CD4-positive, alpha-beta T cell treated with Interleukin-15 for 4 hours (primary cell): ENCODE measurements around the gene LGALS7.
A peak's percentile ranks its signal among the peaks of the same experiment; 100 is the strongest.
"Not testable (repeated sequence)": the region's sequence is repeated elsewhere in the genome, so short reads cannot be mapped to it uniquely, and the experiment has no call there.

Experiments
- DNase-seq: peaks from one replicate; pipeline ENCODE4 v3.0.0-alpha.2; 2020; ENCODE audit warnings: low spot score

LGALS7 gene

DNA sequence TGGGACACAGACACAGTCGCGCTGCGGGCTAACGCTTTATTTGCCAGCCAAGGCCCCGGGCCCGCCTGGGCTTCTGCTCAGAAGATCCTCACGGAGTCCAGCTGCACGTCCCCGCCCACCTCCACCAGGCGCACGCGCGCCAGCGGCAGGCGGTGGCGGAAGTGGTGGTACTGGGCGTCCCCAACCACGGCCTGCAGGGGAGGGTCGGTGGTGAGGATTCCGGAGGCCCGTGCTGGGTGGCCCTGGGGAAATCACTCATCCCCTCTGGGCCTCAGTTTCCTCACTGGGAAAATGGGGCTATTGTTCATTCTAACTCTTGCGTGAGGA lies 2.4 kb downstream of the LGALS7 start:
- DNase-seq, result not testable (repeated sequence)

- not testable (repeated sequence) for DNase-seq
These were observed 2.9 kb downstream of the LGALS7 start for GRCh38 chr19:38770228-38770948.

DNA sequence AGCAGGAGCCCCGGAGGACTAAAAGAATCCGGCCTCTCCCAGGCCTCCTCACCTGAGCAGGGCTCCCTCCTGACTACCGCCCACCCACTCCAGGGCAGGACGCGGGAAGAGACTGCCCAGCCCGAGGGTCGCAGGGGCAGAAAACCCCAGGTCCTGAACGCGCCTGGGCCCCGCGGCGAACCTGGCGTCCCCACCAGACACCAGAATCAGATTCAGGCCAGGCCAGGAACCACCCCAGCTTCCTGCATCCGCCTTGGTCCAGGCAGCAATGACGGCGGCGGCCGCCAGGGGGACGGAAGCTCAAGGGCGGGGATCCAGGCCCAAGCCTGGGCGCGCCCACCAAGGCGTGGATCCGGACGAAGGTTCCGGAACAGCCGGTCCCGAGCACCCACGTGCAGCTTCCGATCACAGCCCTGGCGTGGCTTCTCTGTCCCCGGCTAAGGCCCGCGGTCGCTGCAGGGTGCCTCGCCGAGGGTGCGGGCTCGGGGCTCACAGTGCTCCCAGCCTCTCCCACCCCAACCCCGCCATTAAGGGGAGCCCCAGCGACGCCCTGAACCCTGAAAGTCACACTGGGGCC lies 3.6 kb downstream of the LGALS7 start:
- DNase-seq, result peak; percentile 91

DNA sequence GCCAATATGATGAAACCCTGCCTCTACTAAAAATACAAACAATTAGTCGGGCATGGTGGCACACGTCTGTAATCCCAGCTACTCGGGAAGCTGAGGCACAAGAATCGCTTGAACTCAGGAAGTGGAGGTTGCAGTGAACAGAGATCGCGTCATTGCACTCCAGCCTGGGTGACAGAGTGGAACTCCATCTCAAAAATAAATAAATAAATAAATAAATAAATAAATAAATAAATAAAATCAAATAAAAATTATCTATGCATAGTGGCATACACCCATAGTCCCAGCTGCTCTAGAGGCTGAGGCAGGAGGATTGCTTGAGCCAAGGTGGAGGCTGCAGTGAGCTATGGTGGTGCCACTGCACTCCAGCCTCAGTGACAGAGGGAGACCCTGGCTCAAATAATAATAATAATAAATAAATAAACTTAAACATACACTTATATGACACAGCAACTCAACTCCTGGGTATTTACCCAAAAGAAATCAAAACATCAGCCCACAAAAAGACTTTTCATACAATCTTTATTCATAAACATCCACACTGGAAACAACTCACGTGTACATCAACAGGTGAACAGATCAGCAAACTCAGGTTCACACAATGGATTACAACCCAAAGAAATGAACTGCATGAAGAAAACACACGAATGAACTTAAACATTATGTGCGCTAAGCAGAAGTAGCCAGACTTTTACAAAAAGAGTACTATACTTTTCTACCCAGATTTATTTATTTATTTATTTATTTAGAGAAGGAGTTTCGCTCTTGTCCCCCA lies 6.9 kb downstream of the LGALS7 start:
- no peak for DNase-seq

- no peak for DNase-seq
These were observed 8.1 kb downstream of the LGALS7 start for GRCh38 chr19:38765214-38765613.

- no peak for DNase-seq
These were observed 9.5 kb downstream of the LGALS7 start for GRCh38 chr19:38763795-38764220.

GRCh38 chr19:38761884-38762389 lies 11.4 kb downstream of the LGALS7 start:
- not testable (repeated sequence) for DNase-seq

GRCh38 chr19:38760805-38761517 lies 12.4 kb downstream of the LGALS7 start:
- not testable (repeated sequence) for DNase-seq

GRCh38 chr19:38759590-38760003 lies 13.7 kb downstream of the LGALS7 start:
- no peak for DNase-seq

GRCh38 chr19:38754196-38754595 lies 19.1 kb downstream of the LGALS7 start:
- not testable (repeated sequence) for DNase-seq

DNA sequence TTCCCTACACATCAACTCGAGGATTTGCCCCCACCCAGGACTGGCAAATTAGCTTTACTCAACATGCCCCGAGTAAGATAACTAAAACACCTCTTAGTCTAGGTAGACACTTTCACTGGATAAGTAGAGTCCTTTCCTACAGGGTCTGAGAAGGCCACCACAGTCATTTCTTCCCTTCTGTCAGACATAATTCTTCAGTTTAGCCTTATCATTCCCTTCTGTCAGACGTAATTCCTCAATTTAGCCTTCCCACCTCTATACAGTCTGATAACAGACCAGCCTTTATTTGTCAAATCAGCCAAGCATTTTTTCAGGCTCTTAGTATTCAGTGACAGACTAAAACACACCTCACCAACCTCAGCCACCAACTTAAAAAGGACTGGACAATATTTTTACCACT lies 19.5 kb downstream of the LGALS7 start:
- not testable (repeated sequence) for DNase-seq

- DNase-seq, result no peak
These were observed 28.0 kb downstream of the LGALS7 start for GRCh38 chr19:38745316-38745715.

DNA sequence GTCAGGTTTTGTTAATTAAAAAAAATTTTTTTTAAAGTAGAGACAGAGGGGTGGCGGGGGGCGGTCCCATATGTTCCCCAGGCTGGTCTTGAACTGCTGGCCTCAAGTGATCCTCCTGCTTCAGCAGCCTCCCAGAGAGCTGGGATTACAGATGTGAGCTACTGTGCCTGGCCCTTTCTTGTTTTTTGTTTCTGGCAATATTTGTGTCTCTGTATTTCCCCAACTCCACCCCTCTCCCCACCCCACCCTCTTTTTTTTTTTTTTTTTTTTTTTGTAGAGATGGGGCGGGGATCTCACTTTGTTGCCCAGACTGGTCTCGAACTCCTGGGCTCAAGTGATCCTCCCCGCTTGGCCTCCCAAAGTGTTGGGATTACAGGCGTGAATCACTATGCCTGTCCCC lies 28.4 kb downstream of the LGALS7 start:
- no peak for DNase-seq

- DNase-seq, result no peak
These were observed 29.0 kb downstream of the LGALS7 start, which contains the start of gene CAPN12 for GRCh38 chr19:38744298-38744681. Gene CAPN12 (minus strand): TSS chr19:38744474. CDS start chr19:38744165, 309 bp downstream.

DNA sequence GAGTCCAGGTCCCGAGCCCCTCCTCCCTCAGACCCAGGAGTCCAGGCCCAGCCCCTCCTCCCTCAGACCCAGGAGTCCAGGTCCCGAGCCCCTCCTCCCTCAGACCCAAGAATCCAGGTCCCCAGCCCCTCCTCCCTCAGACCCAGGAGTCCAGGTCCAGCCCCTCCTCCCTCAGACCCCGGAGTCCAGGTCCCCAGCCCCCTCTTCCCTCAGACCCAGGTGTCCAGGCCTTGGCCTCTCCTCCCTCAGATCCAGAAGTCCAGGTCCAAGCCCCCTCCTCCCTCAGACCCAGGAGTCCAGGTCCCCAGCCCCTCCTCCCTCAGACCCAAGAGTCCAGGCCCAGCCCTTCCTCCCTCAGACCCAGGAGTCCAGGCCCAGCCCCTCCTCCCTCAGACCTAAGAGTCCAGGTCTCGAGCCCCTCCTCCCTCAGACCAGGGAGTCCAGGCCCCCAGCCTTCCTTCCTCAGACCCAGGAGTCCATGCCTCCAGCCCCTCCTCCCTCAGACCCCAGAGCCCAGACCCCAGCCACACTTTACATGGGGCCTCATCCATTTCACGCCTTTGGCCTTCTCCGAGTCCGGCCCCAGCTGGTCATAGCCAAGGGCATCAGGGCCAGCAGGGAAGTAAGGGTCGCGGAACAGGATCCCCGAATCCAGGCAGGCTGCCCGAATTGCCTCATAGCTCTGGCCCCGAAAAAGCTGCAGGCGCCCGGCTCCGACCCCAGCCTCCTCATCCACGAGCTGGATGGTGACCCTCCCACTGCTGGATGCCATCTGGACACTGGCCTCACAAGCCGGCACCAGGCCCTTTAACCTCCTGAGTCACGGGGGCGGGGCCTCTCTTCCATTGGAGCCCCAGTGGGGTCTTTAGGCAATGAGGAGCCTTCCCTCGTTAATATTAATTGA lies 29.7 kb downstream of the LGALS7 start:
- no peak for DNase-seq

DNA sequence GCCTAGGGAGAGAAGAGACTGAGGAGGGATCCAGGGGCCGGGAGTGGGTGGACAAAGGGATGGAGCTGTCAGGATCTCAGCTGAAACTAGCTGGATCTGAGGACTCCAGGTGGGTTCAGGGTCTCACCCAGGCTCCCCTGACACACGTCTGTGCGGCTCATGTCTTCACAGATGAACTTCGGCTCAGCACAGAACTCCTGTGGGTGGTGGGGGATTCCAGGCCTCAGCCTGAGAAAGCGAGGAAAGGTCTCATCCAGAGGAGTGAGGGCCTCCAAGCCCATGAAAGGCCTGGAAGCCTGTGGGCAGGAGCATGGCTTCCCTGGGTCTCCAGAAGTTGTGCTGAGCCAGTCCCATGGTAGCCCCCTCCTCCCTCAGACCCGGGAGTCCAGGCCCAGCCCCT lies 30.4 kb downstream of the LGALS7 start:
- no peak for DNase-seq

GRCh38 chr19:38742296-38742695 lies 31.0 kb downstream of the LGALS7 start:
- no peak for DNase-seq

DNA sequence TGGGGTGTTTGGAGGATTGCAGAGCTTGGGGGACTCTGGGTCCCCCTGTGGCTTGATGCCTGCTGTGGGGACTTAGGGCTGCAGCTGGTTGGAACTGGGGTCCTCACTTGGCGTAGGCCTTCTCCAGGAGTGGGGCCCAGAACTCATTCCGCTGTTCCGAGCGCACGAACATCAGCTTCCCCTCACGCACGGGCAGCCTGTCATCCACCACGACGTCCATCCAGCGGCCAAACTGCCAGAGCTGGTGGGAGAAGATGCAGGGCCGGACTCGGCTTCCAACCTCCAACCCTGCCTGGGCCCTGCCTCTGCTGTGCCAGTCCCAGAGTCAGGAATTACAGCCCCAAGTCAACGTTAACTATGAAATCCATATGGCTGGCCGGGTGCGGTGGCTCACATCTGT lies 31.6 kb downstream of the LGALS7 start:
- no peak for DNase-seq

GRCh38 chr19:38740932-38741331 lies 32.4 kb downstream of the LGALS7 start:
- no peak for DNase-seq

DNA sequence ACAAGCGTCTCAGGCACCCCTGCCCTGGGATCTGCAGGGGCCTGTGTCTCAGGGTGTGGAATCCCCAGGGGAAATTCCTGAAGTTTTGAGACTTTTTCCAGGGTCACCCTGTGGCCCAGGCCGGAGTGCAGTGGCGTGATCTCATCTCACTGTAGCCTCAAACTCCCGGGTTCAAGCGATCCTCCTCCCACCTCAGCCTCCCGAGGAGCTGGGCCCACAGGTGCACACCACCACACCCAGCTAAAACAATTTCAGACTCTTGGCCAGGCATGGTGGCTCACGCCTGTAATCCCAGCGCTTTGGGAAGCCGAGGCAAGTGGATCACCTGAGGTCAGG lies 33.1 kb downstream of the LGALS7 start:
- no peak for DNase-seq
